Mesenchymal stem cell (in vitro differentiated cells and primary cell): ENCODE results near the gene PARVB.

Source experiments
- DNase-seq: peaks from one replicate; pipeline ENCODE4 v3.0.0-alpha.2; 2013
- H2AFZ ChIP-seq: one replicate; pipeline ENCODE4 v1.6.1; 2013; ENCODE audit warnings: low read depth, mild to moderate bottlenecking, control low read depth, inconsistent platforms, low read length, moderate library complexity
- H2AK5ac ChIP-seq: 2 replicates; pipeline ENCODE4 v1.6.1; 2013; ENCODE audit warnings: low read length, moderate library complexity, mild to moderate bottlenecking, inconsistent platforms; ENCODE audit not compliant: severe bottlenecking
- H2BK120ac ChIP-seq: one replicate; pipeline ENCODE4 v1.6.1; 2013; ENCODE audit warnings: low read depth, mild to moderate bottlenecking, inconsistent platforms, low read length, moderate library complexity
- H2BK12ac ChIP-seq, 2 experiments: one replicate each; pipeline ENCODE4 v1.6.1; 2013; ENCODE audit warnings: inconsistent platforms in 2 of 2, low read length in 2 of 2, mild to moderate bottlenecking in 2 of 2, moderate library complexity in 2 of 2, control low read depth in 1 of 2
- H2BK15ac ChIP-seq: one replicate; pipeline ENCODE4 v1.6.1; 2013; ENCODE audit warnings: mild to moderate bottlenecking, low read depth, inconsistent platforms; ENCODE audit not compliant: poor library complexity, severe bottlenecking
- H2BK5ac ChIP-seq: 2 replicates; pipeline ENCODE4 v1.6.1; 2013; ENCODE audit warnings: low read depth, mild to moderate bottlenecking, low read length, control low read depth, inconsistent platforms; ENCODE audit not compliant: poor library complexity, severe bottlenecking
- H3K14ac ChIP-seq, 2 experiments: one replicate each; pipeline ENCODE4 v1.6.1; 2013; ENCODE audit warnings: inconsistent platforms in 2 of 2, low read length in 2 of 2, control low read depth in 1 of 2, mild to moderate bottlenecking in 1 of 2, moderate library complexity in 1 of 2
- H3K18ac ChIP-seq, 2 experiments: one replicate each; pipeline ENCODE4 v1.6.1; 2013; ENCODE audit warnings: inconsistent platforms in 2 of 2, low read length in 2 of 2, control low read depth in 1 of 2, low read depth in 1 of 2, mild to moderate bottlenecking in 1 of 2
- H3K23ac ChIP-seq, 2 experiments: one replicate each; pipeline ENCODE4 v1.6.1; 2013; ENCODE audit warnings: inconsistent platforms in 2 of 2, low read length in 2 of 2, mild to moderate bottlenecking in 2 of 2, moderate library complexity in 2 of 2, control low read depth in 1 of 2
- H3K27ac ChIP-seq: 2 replicates; pipeline ENCODE4 v1.5.1; 2013; ENCODE audit warnings: mild to moderate bottlenecking, moderate library complexity, low read length, control low read depth, inconsistent platforms; ENCODE audit not compliant: poor library complexity, severe bottlenecking
- H3K27me3 ChIP-seq, 2 experiments: 2 replicates each; pipeline versions ENCODE4 v1.6.1 to v1.7.0; 2013; ENCODE audit warnings: low read length in 2 of 2, mild to moderate bottlenecking in 2 of 2, moderate library complexity in 2 of 2, control low read depth in 1 of 2, inconsistent platforms in 1 of 2; ENCODE audit not compliant: control insufficient read depth in 1 of 2, insufficient read depth in 1 of 2
- H3K36me3 ChIP-seq, 2 experiments: 2 replicates each; pipeline versions ENCODE4 v1.6.1 to v1.7.0; 2013; ENCODE audit warnings: low read length in 2 of 2, control low read depth in 1 of 2, inconsistent platforms in 1 of 2, low read depth in 1 of 2, mild to moderate bottlenecking in 1 of 2; ENCODE audit not compliant: insufficient read depth in 2 of 2, control insufficient read depth in 1 of 2
- H3K4ac ChIP-seq, 2 experiments: one replicate each; pipeline ENCODE4 v1.6.1; 2013; ENCODE audit warnings: inconsistent platforms in 2 of 2, low read length in 2 of 2, mild to moderate bottlenecking in 2 of 2, moderate library complexity in 2 of 2, control low read depth in 1 of 2, low read depth in 1 of 2
- H3K4me1 ChIP-seq: 2 replicates; pipeline ENCODE4 v1.6.1; 2013; ENCODE audit warnings: low read depth, low read length, control low read depth; ENCODE audit not compliant: control insufficient read depth, insufficient read depth
- H3K4me2 ChIP-seq: 2 replicates; pipeline ENCODE4 v1.6.1; 2013; ENCODE audit warnings: low read length, mild to moderate bottlenecking, inconsistent platforms; ENCODE audit not compliant: poor library complexity, severe bottlenecking
- H3K4me3 ChIP-seq, 2 experiments: 2 replicates each; pipeline versions ENCODE4 v1.5.1 to v1.7.0; 2013; ENCODE audit warnings: low read length in 2 of 2, mild to moderate bottlenecking in 2 of 2, control low read depth in 1 of 2, low read depth in 1 of 2; ENCODE audit not compliant: insufficient read depth in 1 of 2
- H3K79me1 ChIP-seq: replicated peaks from 2 replicates; pipeline ENCODE4 v1.6.1; 2013; ENCODE audit warnings: mild to moderate bottlenecking, control low read depth, low read length, inconsistent platforms; ENCODE audit not compliant: poor library complexity, severe bottlenecking
- H3K9ac ChIP-seq: 2 replicates; pipeline ENCODE4 v1.7.0; 2013; ENCODE audit warnings: mild to moderate bottlenecking, low read length, moderate library complexity
- H3K9me3 ChIP-seq: 2 replicates; pipeline ENCODE4 v1.7.0; 2013; ENCODE audit warnings: mild to moderate bottlenecking, low read length; ENCODE audit not compliant: control insufficient read depth
- H4K8ac ChIP-seq: one replicate; pipeline ENCODE4 v1.6.1; 2013; ENCODE audit warnings: inconsistent platforms, mild to moderate bottlenecking, low read length, moderate library complexity
- H4K91ac ChIP-seq: one replicate; pipeline ENCODE4 v1.6.1; 2013; ENCODE audit warnings: mild to moderate bottlenecking, low read length, inconsistent platforms
- whole genome bisulfite sequencing: methylation state at CpG from one replicate; pipeline ENCODE4 v1.1.7; 2013; ENCODE audit warnings: mixed read lengths; 5-methylcytosine and 5-hydroxymethylcytosine counted together

PARVB gene

GRCh38 chr22:44200451-44200850, 176.3 kb downstream of the PARVB start:
- Histone ChIP-seq H3K27ac (no peak overlapping the region), H3K79me1 (no peaks in the 10 kb centered on the region), H2BK12ac (no peak overlapping the region), H2BK5ac (no peak overlapping the region), H3K4me3 (no peak overlapping the region), H3K14ac (no peak overlapping the region), H3K36me3 (no peaks in the 10 kb centered on the region), H3K27me3 (peaks cover 66 to 72% of the 10 kb centered on the region in 2 experiments), H2BK15ac (no peak overlapping the region), H3K23ac (no peak overlapping the region), H3K4me2 (no peak overlapping the region), H2AFZ (no peak overlapping the region), H4K8ac (no peak overlapping the region), H3K4me1 (peaks cover 12% of the 10 kb centered on the region), H3K4ac (no peak overlapping the region), H2AK5ac (no peak overlapping the region), H4K91ac (no peak overlapping the region), H2BK120ac (no peak overlapping the region), H3K9ac (no peak overlapping the region), H3K18ac (no peak overlapping the region), H3K9me3 (no peaks in the 10 kb centered on the region)
- 78% methylated on average over 6 of the region's 6 CpGs for WGBS
- no peak for DNase-seq

GRCh38 chr22:44200855-44201550, 176.9 kb downstream of the PARVB start:
- H2AK5ac ChIP-seq, result no peak overlapping the region
- no peak overlapping the region for H4K8ac ChIP-seq
- no peak overlapping the region for H3K4me2 ChIP-seq
- H3K18ac ChIP-seq, result no peak overlapping the region
- H3K4ac ChIP-seq, result no peak overlapping the region
- H3K14ac ChIP-seq, result peak overlapping the region in 1 of 2 experiments; percentile 11
- no peak overlapping the region for H2BK15ac ChIP-seq
- no peak for DNase-seq
- no peak overlapping the region for H2AFZ ChIP-seq
- no peak overlapping the region for H3K4me3 ChIP-seq
- no peaks in the 10 kb centered on the region for H3K79me1 ChIP-seq
- H3K36me3 ChIP-seq, result no peaks in the 10 kb centered on the region
- WGBS, result 74% methylated on average over 17 of the region's 17 CpGs
- no peak overlapping the region for H2BK12ac ChIP-seq
- H2BK5ac ChIP-seq, result no peak overlapping the region
- peaks cover 12% of the 10 kb centered on the region for H3K4me1 ChIP-seq
- no peak overlapping the region for H3K27ac ChIP-seq
- H3K9ac ChIP-seq, result no peak overlapping the region
- peak overlapping the region in 1 of 2 experiments; percentile 63 for H3K23ac ChIP-seq
- no peak overlapping the region for H4K91ac ChIP-seq
- peaks cover 65 to 72% of the 10 kb centered on the region in 2 experiments for H3K27me3 ChIP-seq
- no peaks in the 10 kb centered on the region for H3K9me3 ChIP-seq
- no peak overlapping the region for H2BK120ac ChIP-seq

GRCh38 chr22:44201665-44202064, 177.6 kb downstream of the PARVB start:
- WGBS, result 90% methylated on average over 12 of the region's 12 CpGs

GRCh38 chr22:44202261-44202789, 178.2 kb downstream of the PARVB start:
- Histone ChIP-seq H3K4ac (no peak overlapping the region), H4K91ac (no peak overlapping the region), H3K18ac (no peak overlapping the region), H3K4me1 (peaks cover 12% of the 10 kb centered on the region), H4K8ac (no peak overlapping the region), H2BK15ac (no peak overlapping the region), H3K27ac (no peak overlapping the region), H3K79me1 (no peaks in the 10 kb centered on the region), H3K4me3 (no peak overlapping the region), H3K14ac (no peak overlapping the region), H3K36me3 (no peaks in the 10 kb centered on the region), H2BK5ac (no peak overlapping the region), H3K23ac (no peak overlapping the region), H2BK12ac (no peak overlapping the region), H3K9ac (peak overlapping the region; percentile 9), H3K27me3 (peaks cover 62 to 67% of the 10 kb centered on the region in 2 experiments), H3K4me2 (no peak overlapping the region), H2BK120ac (no peak overlapping the region), H2AK5ac (no peak overlapping the region), H2AFZ (no peak overlapping the region), H3K9me3 (no peaks in the 10 kb centered on the region)
- peak; percentile 2 for DNase-seq
- WGBS, result 78% methylated on average over 11 of the region's 11 CpGs

More at GRCh38 chr22:44201665-44202064, 177.6 kb downstream of the PARVB start:
- H3K4me1 ChIP-seq, result peaks cover 12% of the 10 kb centered on the region
- H2AK5ac ChIP-seq, result no peak overlapping the region
- no peaks in the 10 kb centered on the region for H3K36me3 ChIP-seq
- H2BK12ac ChIP-seq, result no peak overlapping the region
- no peaks in the 10 kb centered on the region for H3K9me3 ChIP-seq
- no peak overlapping the region for H2AFZ ChIP-seq
- H2BK120ac ChIP-seq, result no peak overlapping the region
- no peak for DNase-seq
- H3K9ac ChIP-seq, result peak overlapping the region; percentile 3
- peak overlapping the region in 1 of 2 experiments; percentile 44 for H3K14ac ChIP-seq
- no peak overlapping the region for H3K23ac ChIP-seq
- no peak overlapping the region for H2BK5ac ChIP-seq
- no peak overlapping the region for H4K91ac ChIP-seq
- no peak overlapping the region for H2BK15ac ChIP-seq
- no peaks in the 10 kb centered on the region for H3K79me1 ChIP-seq
- no peak overlapping the region for H4K8ac ChIP-seq
- H3K18ac ChIP-seq, result no peak overlapping the region
- no peak overlapping the region for H3K4me3 ChIP-seq
- H3K27me3 ChIP-seq, result peaks cover 62 to 71% of the 10 kb centered on the region in 2 experiments
- no peak overlapping the region for H3K4ac ChIP-seq
- no peak overlapping the region for H3K27ac ChIP-seq
- H3K4me2 ChIP-seq, result no peak overlapping the region
